H1 (cell line): ENCODE measurements around the gene GALP. TPM values are rescaled to one million over a fixed set of nuclear protein-coding genes. Genes with fewer than 3 reads are reported as not detected.
"Not testable (repeated sequence)": the region's sequence is repeated elsewhere in the genome, so short reads cannot be mapped to it uniquely, and the experiment has no call there.

Experiments used
- CTCF ChIA-PET: fragments of 300-600 bp; sonication (Branson Sonifier 250); formaldehyde crosslinking; loops from one replicate; lab custom pipeline; 2021; ENCODE audit not compliant: partially characterized antibody; lab: Charles Lee
- POLR2A ChIA-PET: fragments of 300-600 bp; sonication (Branson Sonifier 250); formaldehyde crosslinking; loops from one replicate; lab custom pipeline; 2021; ENCODE audit warnings: inconsistent platforms; ENCODE audit not compliant: partially characterized antibody; lab: Charles Lee
- DNase-seq, 2 experiments: peaks; one replicate each; pipeline versions ENCODE4 v3.0.0 to v3.0.0-alpha.2; 2010 to 2022; ENCODE audit warnings: low spot score in 2 of 2, low read depth in 1 of 2, mixed read lengths in 1 of 2
- FAIRE-seq: peaks from 2 replicates; lab custom pipeline; 2011; peaks lifted over from hg19 to GRCh38; lab: Jason Lieb, UNC
- H2AFZ ChIP-seq: 2 replicates; pipeline ENCODE4 v1.8.1; 2012; ENCODE audit warnings: low read length, inconsistent platforms
- H2AK5ac ChIP-seq: 2 replicates; pipeline ENCODE4 v1.6.1; 2013; ENCODE audit warnings: low read depth, low read length
- H2BK120ac ChIP-seq: replicated peaks from 2 replicates; pipeline ENCODE3; 2013; ENCODE audit warnings: low read depth, low read length, inconsistent platforms
- H2BK12ac ChIP-seq: 2 replicates; pipeline ENCODE4 v1.6.1; 2013; ENCODE audit warnings: low read depth, low read length
- H2BK15ac ChIP-seq: 2 replicates; pipeline ENCODE4 v1.6.1; 2013; ENCODE audit warnings: low read length
- H2BK20ac ChIP-seq: 2 replicates; pipeline ENCODE4 v1.6.1; 2013; ENCODE audit warnings: low read length
- H2BK5ac ChIP-seq: 2 replicates; pipeline ENCODE4 v1.6.1; 2013; ENCODE audit warnings: low read depth, low read length
- H3K14ac ChIP-seq: 2 replicates; pipeline ENCODE4 v1.6.1; 2013; ENCODE audit warnings: inconsistent platforms; ENCODE audit not compliant: insufficient read length
- H3K18ac ChIP-seq: 2 replicates; pipeline ENCODE4 v1.6.1; 2013; ENCODE audit warnings: low read length; ENCODE audit errors: extremely low read depth
- H3K23ac ChIP-seq: 2 replicates; pipeline ENCODE4 v1.6.1; 2013; ENCODE audit warnings: inconsistent platforms; ENCODE audit not compliant: insufficient read length
- H3K23me2 ChIP-seq: 2 replicates; pipeline ENCODE4 v1.6.1; 2013; ENCODE audit warnings: low read depth, low read length
- H3K27ac ChIP-seq: 2 replicates; pipeline ENCODE4 v1.6.1; 2011; ENCODE audit warnings: low read depth, low read length, inconsistent platforms
- H3K27me3 ChIP-seq, 4 experiments: replicated peaks in 1 of 4; 1 replicate in 1 of 4; 2 replicates in 3 of 4; pipeline versions ENCODE4 v1.6.1 to v1.8.1; 2011 to 2013; ENCODE audit warnings: low read length in 3 of 4, mild to moderate bottlenecking in 3 of 4, inconsistent platforms in 2 of 4, mixed read lengths in 2 of 4, moderate library complexity in 1 of 4; ENCODE audit not compliant: control insufficient read depth in 3 of 4, insufficient read depth in 3 of 4; ENCODE audit errors: extremely low read depth in 1 of 4
- H3K36me3 ChIP-seq, 4 experiments: 2 replicates each; pipeline versions ENCODE4 v1.6.1 to v1.8.1; 2011 to 2013; ENCODE audit warnings: mild to moderate bottlenecking in 4 of 4, low read length in 3 of 4, moderate library complexity in 2 of 4, control low read depth in 1 of 4, inconsistent platforms in 1 of 4; ENCODE audit not compliant: insufficient read depth in 4 of 4, control insufficient read depth in 2 of 4
- H3K4ac ChIP-seq: replicated peaks from 2 replicates; pipeline ENCODE3; 2013; ENCODE audit warnings: low read length, low read depth, mixed read lengths, inconsistent platforms; ENCODE audit not compliant: insufficient read length
- H3K4me1 ChIP-seq, 4 experiments: replicated peaks in 1 of 4; 1 replicate in 1 of 4; 2 replicates in 3 of 4; pipeline versions ENCODE4 v1.6.1 to v1.8.1; 2011 to 2013; ENCODE audit warnings: low read length in 3 of 4, inconsistent platforms in 2 of 4, mixed read lengths in 1 of 4; ENCODE audit not compliant: insufficient read depth in 4 of 4, control insufficient read depth in 3 of 4
- H3K4me2 ChIP-seq, 2 experiments: 2 replicates each; pipeline versions ENCODE4 v1.6.1 to v1.8.1; 2011 to 2013; ENCODE audit warnings: low read depth in 2 of 2, low read length in 2 of 2, control low read depth in 1 of 2, inconsistent platforms in 1 of 2, mild to moderate bottlenecking in 1 of 2; ENCODE audit not compliant: insufficient read depth in 1 of 2
- H3K4me3 ChIP-seq, 4 experiments: fragments of 200-600, 300-600 bp in 1 of 4; sonication (generic), shearing (Covaris generic), sonication (Bioruptor Twin) in 1 of 4; 2 replicates each; pipeline versions ENCODE4 v1.5.1 to v1.8.1; 2011 to 2016; ENCODE audit warnings: low read length in 4 of 4, low read depth in 3 of 4, control low read depth in 2 of 4, inconsistent platforms in 2 of 4, mild to moderate bottlenecking in 2 of 4, mixed read lengths in 1 of 4, moderate library complexity in 1 of 4; ENCODE audit not compliant: insufficient read depth in 2 of 4; ENCODE audit errors: extremely low read depth in 1 of 4
- H3K56ac ChIP-seq: replicated peaks from 2 replicates; pipeline ENCODE3; 2013; ENCODE audit warnings: low read depth, mild to moderate bottlenecking, mixed read lengths, low read length, inconsistent platforms; ENCODE audit not compliant: insufficient read length
- H3K79me1 ChIP-seq: 2 replicates; pipeline ENCODE4 v1.6.1; 2013; ENCODE audit warnings: low read depth, low read length, control low read depth
- H3K79me2 ChIP-seq, 2 experiments: 2 replicates each; pipeline versions ENCODE4 v1.6.1 to v1.8.1; 2012 to 2013; ENCODE audit warnings: low read length in 2 of 2, mild to moderate bottlenecking in 2 of 2, inconsistent platforms in 1 of 2; ENCODE audit not compliant: insufficient read depth in 2 of 2, control insufficient read depth in 1 of 2
- H3K9ac ChIP-seq, 4 experiments: replicated peaks in 1 of 4; 1 replicate in 1 of 4; 2 replicates in 3 of 4; pipeline versions ENCODE4 v1.6.1 to v1.8.1; 2011 to 2013; ENCODE audit warnings: low read depth in 3 of 4, low read length in 3 of 4, control low read depth in 2 of 4, mild to moderate bottlenecking in 2 of 4, moderate library complexity in 2 of 4, inconsistent platforms in 1 of 4; ENCODE audit errors: extremely low read depth in 1 of 4
- H3K9me3 ChIP-seq, 2 experiments: 2 replicates each; pipeline versions ENCODE4 v1.6.1 to v1.8.1; 2012 to 2013; ENCODE audit warnings: mild to moderate bottlenecking in 2 of 2, moderate library complexity in 2 of 2, control low read depth in 1 of 2, inconsistent platforms in 1 of 2, low read depth in 1 of 2, low read length in 1 of 2, mixed read lengths in 1 of 2; ENCODE audit not compliant: insufficient read depth in 2 of 2
- H4K20me1 ChIP-seq, 2 experiments: replicated peaks in 1 of 2; 2 replicates each; pipeline versions ENCODE3 to v1.8.1; 2011 to 2013; ENCODE audit warnings: inconsistent platforms in 2 of 2, low read length in 2 of 2, mild to moderate bottlenecking in 1 of 2; ENCODE audit not compliant: insufficient read depth in 2 of 2, control insufficient read depth in 1 of 2
- H4K5ac ChIP-seq: 2 replicates; pipeline ENCODE4 v1.6.1; 2013; ENCODE audit warnings: low read length, low read depth, mixed read lengths, inconsistent platforms; ENCODE audit not compliant: insufficient read length
- H4K8ac ChIP-seq: 2 replicates; pipeline ENCODE4 v1.8.0; 2013; ENCODE audit warnings: mild to moderate bottlenecking, moderate library complexity, low read length, inconsistent platforms; ENCODE audit not compliant: insufficient read depth; ENCODE audit errors: extremely low read depth
- H4K91ac ChIP-seq: replicated peaks from 2 replicates; pipeline ENCODE3; 2013; ENCODE audit warnings: low read length, mixed read lengths, inconsistent platforms; ENCODE audit not compliant: insufficient read length
- WGBS, 2 experiments: shearing (Covaris generic) in 1 of 2; methylation state at CpG; one replicate each; pipeline versions ENCODE4 v1.1.6 to v1.1.7; 2013 to 2015; ENCODE audit warnings: low lambda C conversion rate in 2 of 2, mixed read lengths in 2 of 2, inconsistent platforms in 1 of 2, low coverage in 1 of 2, missing lambda C conversion rate in 1 of 2; ENCODE audit not compliant: insufficient replicate concordance in 2 of 2, insufficient coverage in 1 of 2, insufficient read length in 1 of 2; ENCODE audit errors: extremely low coverage in 1 of 2, missing lambda C conversion rate in 1 of 2; 5-methylcytosine and 5-hydroxymethylcytosine counted together
- polyA plus RNA-seq, 7 experiments: library from polyadenylated mRNA; depleted of rRNA in 3 of 7; stranded (reverse) in 5 of 7; unstranded in 2 of 7; fragments of >200 nt in 5 of 7; fragments of 200-250 nt in 2 of 7; gene quantifications; 1 replicate in 5 of 7; 2 replicates in 1 of 7; 4 replicates in 1 of 7; pipeline versions ENCODE4 v1.2.1 to v1.2.3, GENCODE V29; 2011 to 2013; ENCODE audit warnings: missing spikeins in 2 of 7, mixed read lengths in 2 of 7
- total RNA-seq: library from RNA; stranded (reverse); fragmentation: NEBNext Ultra II Directional; extraction: Animal tissue kit (Norgen Biotek cat#: 25700); gene quantifications from 2 replicates; pipeline ENCODE4 v1.2.1, GENCODE V29; 2021

Gene GALP
- total and polyA plus RNA-seq, 2 of the 8 experiments (the other 6 are each of a cell fraction or from before 2014, with no cell fraction given): 0.14 TPM; not detected in 1

DNA sequence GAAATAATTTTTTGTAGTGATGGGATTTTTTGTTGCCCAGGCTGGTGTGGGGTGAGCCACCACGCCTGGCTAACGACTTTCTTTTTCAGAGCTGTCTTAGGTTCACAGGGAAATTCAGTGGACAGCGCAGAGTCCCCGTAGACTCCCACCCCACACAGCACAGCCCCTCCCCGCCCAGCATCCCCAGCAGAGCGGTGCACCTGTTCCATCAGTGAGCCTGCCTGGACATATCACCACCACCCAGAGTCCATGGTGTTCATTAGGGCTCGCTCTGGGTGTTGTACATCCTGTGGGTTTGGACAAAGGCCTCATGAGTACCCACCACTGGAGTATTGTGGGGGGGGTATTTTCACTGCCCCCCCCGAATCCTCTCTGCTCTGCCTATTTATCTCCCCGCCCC lies 34.2 kb downstream of the GALP start:
- H3K23ac ChIP-seq, H3K27ac ChIP-seq, H3K4me2 ChIP-seq, H2BK15ac ChIP-seq, H3K79me1 ChIP-seq, H3K4me3 ChIP-seq, POLR2A ChIA-PET, H2BK20ac ChIP-seq, H3K9ac ChIP-seq, H3K36me3 ChIP-seq, H4K8ac ChIP-seq, H2BK12ac ChIP-seq, DNase-seq, H2BK5ac ChIP-seq, H4K20me1 ChIP-seq, H4K5ac ChIP-seq, H2AFZ ChIP-seq, FAIRE-seq, H2BK120ac ChIP-seq, H3K4me1 ChIP-seq, H4K91ac ChIP-seq, H3K27me3 ChIP-seq, H3K56ac ChIP-seq, H3K79me2 ChIP-seq, H3K23me2 ChIP-seq, H3K9me3 ChIP-seq, H2AK5ac ChIP-seq, H3K4ac ChIP-seq, H3K18ac ChIP-seq, H3K14ac ChIP-seq: not testable (repeated sequence)
- WGBS, 2 experiments: 84% methylated on average over 6 of the region's 9 CpGs; no CpG with 5 or more reads in 1 of the 2 experiments
- CTCF ChIA-PET: interaction anchor here (0.9 to 2.5 kb wide), 6 partner anchors 10 to 58 kb away, joined by 3 to 21 read pairs (median 4); no protein-coding TSS in a partner anchor
